Gastroesophageal sphincter (tissue), 3 donors: Measurements from ENCODE around the gene GPR62.

Source experiments
- CTCF ChIP-seq, 4 experiments: fragments of 200-600 bp in 2 of 4; fragments of 450-650 bp in 2 of 4; sonication (generic) in 1 of 4; IDR thresholded peaks; one replicate each; pipeline ENCODE4 v1.5.1; 2017 to 2019; ENCODE audit warnings: antibody characterized with exemption in 4 of 4, mild to moderate bottlenecking in 2 of 4, moderate library complexity in 2 of 4
- EP300 ChIP-seq: sonication (generic); formaldehyde crosslinking; IDR thresholded peaks from one replicate; pipeline ENCODE4 v1.6.1; 2017; ENCODE audit warnings: antibody characterized with exemption, mild to moderate bottlenecking
- POLR2A ChIP-seq, 2 donors: fragments of 450-650 bp; IDR thresholded peaks; one replicate each; pipeline ENCODE4 v1.6.1; 2017; ENCODE audit warnings: antibody characterized with exemption in 2 of 2, mild to moderate bottlenecking in 2 of 2, moderate library complexity in 1 of 2
- POLR2AphosphoS5 ChIP-seq: sonication (generic); formaldehyde crosslinking; IDR thresholded peaks from one replicate; pipeline ENCODE4 v1.6.1; 2017; ENCODE audit warnings: antibody characterized with exemption

DNA sequence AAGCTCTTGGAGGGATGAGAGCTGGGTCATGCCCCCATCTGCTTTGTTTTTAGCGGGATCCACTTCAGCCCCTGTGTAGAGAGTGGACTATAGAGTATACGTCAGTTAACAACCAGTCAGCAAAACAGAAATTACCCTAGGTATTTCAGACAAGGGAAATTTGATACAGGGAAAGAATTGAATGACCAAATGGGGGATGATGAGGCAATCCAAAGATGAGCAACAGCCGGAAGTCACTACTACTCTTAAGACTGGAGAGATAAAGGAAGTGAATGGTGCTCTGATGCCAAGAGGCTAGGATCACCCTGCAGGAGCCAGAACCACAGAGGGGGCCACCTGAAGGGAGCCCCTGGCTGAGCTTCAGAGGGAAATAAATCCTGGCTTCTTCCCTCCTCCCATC lies 1.7 kb upstream of the GPR62 start:
- TF ChIP-seq CTCF (IDR thresholded peaks at IDR 0.05) (no peak), POLR2A (IDR thresholded peaks at IDR 0.05) (no peak), POLR2AphosphoS5 (no peak), EP300 (no peak)
